Fibroblast of lung (primary cell): ENCODE results near the gene LAMC3.

Experiments used
- EZH2 ChIP-seq: IDR thresholded peaks from 2 replicates; pipeline ENCODE4 v1.5.1; 2012; ENCODE audit warnings: low read length, control low read depth, mild to moderate bottlenecking; ENCODE audit errors: missing control alignments
- TF ChIP-seq, protein P1 (sequence below), 2 donors: IDR thresholded peaks in 1 of 2; conservative IDR thresholded peaks in 1 of 2; 1 replicate in 1 of 2; 2 replicates in 1 of 2; pipeline ENCODE4 v1.5.1; 2011 to 2012; ENCODE audit warnings: low read length in 2 of 2, control low read depth in 1 of 2, inconsistent platforms in 1 of 2, low read depth in 1 of 2, mild to moderate bottlenecking in 1 of 2

DNA sequence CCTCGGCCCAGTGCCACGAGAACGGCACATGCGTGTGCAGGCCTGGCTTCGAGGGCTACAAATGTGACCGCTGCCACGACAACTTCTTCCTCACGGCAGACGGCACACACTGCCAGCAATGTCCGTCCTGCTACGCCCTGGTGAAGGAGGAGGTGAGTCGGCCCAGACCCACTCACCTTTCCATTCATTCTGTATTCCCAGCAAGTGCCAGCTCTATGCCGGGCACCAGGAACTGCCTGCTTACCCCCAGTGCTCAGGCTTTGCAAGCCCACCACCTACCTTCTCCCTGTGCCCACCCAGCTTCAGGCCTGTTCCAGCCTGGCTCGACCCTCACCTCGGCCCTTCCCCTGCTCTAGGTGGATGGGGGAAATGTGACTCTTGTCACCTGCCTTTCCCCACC is 60.7 kb downstream of the LAMC3 start:
- no peak for TF ChIP-seq EZH2
- TF ChIP-seq, protein P1, sequence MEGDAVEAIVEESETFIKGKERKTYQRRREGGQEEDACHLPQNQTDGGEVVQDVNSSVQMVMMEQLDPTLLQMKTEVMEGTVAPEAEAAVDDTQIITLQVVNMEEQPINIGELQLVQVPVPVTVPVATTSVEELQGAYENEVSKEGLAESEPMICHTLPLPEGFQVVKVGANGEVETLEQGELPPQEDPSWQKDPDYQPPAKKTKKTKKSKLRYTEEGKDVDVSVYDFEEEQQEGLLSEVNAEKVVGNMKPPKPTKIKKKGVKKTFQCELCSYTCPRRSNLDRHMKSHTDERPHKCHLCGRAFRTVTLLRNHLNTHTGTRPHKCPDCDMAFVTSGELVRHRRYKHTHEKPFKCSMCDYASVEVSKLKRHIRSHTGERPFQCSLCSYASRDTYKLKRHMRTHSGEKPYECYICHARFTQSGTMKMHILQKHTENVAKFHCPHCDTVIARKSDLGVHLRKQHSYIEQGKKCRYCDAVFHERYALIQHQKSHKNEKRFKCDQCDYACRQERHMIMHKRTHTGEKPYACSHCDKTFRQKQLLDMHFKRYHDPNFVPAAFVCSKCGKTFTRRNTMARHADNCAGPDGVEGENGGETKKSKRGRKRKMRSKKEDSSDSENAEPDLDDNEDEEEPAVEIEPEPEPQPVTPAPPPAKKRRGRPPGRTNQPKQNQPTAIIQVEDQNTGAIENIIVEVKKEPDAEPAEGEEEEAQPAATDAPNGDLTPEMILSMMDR (conservative IDR thresholded peaks at IDR 0.05 in 1 of 2, IDR thresholded peaks at IDR 0.05 in 1 of 2; ENCODE audit: low read depth in 1 of 2, low read length in 2 of 2), result no peak
